HG02973 (cell line): Measurements from ENCODE around the gene USP32.
A peak's percentile ranks its signal among the peaks of the same experiment; 100 is the strongest.
"Not testable (repeated sequence)": the region's sequence is repeated elsewhere in the genome, so short reads cannot be mapped to it uniquely, and the experiment has no call there.

Experiments
- ATAC-seq: cut with Tn5 transposase; IDR thresholded peaks from one replicate; pipeline ENCODE4 v1.9.1; 2021; ENCODE audit warnings: moderate library complexity; ENCODE audit not compliant: unreplicated experiment

Gene USP32

GRCh38 chr17:60342492-60342891, 49.4 kb downstream of the USP32 start:
- ATAC-seq, result not testable (repeated sequence)

DNA sequence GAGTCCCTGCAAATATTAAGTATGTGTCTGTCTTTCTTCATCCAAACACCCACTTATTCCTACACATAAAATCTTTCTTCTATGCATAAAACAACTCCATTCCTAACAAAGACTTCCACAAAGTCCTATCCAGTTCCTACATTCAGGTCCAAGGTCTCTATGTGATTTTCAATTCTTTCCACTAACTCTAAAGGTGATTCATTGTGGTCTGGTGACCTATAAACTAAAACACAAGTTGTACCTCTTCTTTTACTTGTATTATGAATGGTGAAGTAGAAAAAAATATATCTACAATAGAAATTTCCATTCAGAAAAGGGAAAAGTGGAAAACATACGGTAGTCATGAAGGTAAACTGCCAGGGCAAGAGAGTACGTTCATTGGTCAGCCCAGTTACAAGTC, 56.6 kb downstream of the USP32 start:
- ATAC-seq, result no peak

GRCh38 chr17:60333628-60334031, 58.3 kb downstream of the USP32 start:
- no peak for ATAC-seq

- not testable (repeated sequence) for ATAC-seq
These were observed 58.9 kb downstream of the USP32 start for GRCh38 chr17:60333072-60333471.

DNA sequence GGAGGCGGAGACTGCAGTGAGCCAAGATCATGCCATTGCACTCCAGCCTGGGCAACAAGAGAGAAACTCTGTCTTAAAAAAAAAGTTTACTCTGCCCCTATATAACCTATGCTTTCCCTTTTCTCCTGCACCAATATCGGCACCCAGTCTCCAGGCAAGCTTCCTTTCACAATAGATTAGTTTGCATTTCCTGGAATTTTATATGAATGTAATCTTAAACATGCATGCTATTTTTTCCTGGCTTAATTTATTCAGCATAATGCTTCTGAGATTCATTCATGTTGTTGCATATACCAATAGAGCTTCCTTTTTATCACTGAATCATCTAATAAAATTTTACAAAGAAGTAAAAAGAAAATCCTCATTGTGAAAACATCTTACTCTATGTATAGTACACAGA, 59.4 kb downstream of the USP32 start:
- ATAC-seq, result no peak

- no peak for ATAC-seq
These were observed 61.2 kb downstream of the USP32 start for GRCh38 chr17:60330731-60331130.

DNA sequence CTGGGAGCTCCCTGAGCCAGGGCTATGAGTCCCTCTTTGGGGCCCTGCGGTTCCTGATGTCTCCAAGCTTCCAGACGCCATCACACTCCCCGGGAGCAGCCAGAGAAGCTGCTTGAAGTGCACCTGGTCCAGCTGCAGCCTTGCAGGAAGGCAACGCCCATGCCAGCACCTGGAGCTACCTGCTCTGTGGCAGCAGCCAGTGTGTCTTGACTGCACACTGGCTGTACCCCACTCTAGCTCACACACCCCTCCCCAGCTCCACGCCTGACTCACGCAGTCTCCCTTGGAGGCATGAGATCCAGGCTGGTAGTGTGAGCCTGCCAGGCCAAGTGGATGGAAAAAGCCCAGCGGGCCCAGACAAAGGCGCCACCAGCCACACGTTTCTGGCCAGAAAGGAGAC, 63.3 kb downstream of the USP32 start:
- ATAC-seq, result no peak

DNA sequence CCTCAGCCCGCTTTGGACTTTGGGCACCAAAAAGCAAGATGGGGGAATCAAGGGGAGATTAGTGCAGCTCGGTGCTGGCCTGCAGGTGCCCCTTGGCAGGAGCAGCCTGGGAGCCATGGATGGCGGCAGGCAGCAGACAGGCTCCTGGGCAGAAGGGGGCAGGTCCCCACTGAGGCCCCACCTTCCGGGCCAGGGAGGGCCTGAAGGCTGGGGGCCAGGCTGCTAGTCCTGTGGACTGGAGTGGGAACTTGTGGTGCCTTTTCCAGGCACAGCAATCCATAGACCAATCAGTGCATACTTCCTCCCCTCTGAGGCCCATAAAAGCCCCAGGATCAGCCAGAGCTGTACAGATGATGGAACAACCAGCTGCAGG, 64.0 kb downstream of the USP32 start:
- ATAC-seq, result no peak

DNA sequence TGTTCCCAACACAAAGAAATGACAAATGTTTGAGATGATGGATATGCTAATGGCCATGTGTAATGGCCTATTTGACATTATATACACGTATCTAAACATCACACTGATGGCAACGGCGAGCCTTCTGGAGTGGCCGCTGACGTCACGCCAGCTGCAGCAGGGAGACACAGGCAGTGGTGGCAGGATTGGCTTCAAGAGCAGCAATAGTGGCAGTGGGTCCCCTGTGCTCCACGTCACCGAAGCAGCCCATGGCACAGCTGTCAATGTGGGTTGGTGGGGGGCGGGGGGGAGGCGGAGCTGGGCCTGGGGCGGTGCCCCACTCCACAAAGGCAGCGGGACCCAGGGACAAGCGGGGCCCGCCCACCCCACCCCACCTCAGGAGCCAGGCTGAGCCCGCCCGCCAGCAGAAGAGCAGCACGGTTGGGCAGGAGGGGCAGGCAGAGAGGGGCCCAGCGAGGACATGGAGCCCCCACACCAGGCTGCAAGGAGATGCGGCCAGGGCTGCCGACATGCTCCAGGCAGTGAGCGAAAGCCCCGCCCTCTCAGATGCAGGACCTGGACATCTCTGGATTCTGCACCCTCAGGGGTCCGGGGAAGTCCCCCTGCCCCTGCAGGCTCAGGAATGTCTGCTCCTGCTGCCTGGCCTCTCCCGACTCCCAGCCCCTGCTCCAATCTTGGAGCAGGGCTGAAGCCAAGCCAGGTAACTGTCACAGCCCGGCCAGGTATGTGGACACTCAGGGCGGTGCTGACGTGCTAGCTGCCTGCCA, 64.6 kb downstream of the USP32 start:
- ATAC-seq, result no peak

- no peak for ATAC-seq
These were observed 65.2 kb downstream of the USP32 start for GRCh38 chr17:60326702-60327101.

- no peak for ATAC-seq
These were observed 66.0 kb downstream of the USP32 start for GRCh38 chr17:60325730-60326524.

DNA sequence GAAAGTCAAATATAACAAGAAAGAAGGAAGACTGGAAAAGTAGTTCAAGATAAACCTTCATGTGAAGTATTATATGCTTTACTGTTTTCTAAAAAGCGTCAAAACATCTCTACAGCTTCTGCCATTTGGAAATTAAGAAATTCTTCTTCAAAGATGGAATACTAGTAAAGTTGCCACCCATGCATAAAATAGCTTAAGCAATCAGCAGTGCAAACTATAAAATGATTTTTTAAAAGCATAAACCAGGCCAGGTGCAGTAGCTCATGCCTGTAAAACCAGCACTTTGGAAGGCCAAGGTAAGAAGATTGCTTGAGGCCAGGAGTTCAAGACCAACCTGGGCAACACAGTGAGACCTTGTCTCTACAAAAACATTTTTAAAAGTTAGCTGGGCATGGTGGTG, 68.2 kb downstream of the USP32 start:
- no peak for ATAC-seq

DNA sequence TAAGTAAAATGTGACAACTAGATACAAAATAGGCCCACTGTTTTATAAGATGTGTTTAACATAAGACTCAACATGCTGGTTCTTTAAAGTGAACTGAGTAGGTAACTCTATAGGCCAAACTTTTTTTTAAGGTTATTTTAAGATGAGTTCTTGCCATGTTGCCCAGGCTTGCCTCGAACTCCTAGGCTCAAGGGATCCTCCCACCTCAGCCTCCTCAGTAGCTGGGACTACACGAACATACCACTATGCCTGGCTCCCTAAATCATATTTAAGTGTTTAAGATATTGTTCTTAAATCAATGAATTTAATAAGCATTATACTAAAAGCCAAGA, 69.9 kb downstream of the USP32 start:
- no peak for ATAC-seq

- ATAC-seq, result no peak
These were observed 70.4 kb downstream of the USP32 start for GRCh38 chr17:60321336-60322055.

DNA sequence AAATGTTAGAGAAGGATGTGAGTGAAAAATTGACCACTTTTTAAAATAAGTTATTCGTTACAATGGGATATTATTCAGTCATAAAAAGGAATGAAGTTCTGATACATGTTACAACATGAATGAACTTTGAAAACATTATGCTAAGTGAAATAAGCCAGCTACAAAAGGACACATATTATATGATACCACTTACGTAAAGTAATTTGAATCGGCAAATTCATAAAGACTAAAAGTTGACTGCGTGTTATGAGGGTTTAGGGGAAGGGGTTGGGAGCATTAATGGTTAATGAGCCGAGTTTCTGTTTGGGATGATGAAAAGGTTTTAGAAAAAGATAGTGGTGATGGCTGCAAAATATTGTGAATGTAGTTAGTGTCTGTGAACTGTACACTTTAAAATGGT, 73.1 kb downstream of the USP32 start:
- ATAC-seq, result no peak

DNA sequence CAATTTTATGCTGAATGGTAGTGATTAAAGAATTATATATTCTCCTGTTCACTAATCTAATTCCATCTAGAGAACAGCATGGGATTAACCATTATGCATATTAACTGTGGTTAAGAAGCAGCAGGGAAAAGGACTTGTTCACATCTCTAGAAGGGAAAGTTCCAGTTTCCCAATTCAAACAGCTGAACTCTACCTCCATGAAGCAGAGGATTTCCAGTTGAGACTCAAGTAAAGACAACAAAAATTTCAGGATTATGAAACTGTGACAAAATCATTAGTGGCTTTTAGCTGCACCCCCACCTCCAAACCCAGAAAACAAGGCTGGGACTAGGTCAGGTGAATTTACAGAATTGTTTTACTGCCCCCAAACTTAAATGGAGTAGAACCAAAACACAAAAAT, 73.6 kb downstream of the USP32 start:
- ATAC-seq, result no peak

DNA sequence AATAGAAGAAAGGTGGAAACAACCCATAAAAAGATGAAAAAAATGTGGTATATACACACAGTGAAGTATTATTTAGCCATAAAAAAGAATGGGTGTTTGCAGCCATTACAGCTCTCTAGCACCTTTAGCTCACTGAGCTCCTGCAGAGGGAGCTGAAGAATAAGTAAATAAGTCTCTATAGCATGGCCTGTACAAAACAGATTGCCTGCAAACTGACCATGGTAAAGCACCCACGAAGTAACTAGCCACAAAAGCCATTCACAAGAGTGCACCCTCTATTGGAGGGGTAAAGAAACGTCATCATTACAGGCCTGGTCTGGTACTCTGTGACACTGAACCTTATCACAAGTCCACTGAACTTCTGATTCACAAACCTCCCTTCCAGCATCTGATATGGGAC, 76.3 kb downstream of the USP32 start:
- ATAC-seq, result no peak

GRCh38 chr17:60314900-60315299, 77.0 kb downstream of the USP32 start:
- not testable (repeated sequence) for ATAC-seq

GRCh38 chr17:60314423-60314822, 77.5 kb downstream of the USP32 start:
- no peak for ATAC-seq

- no peak for ATAC-seq
These were observed 80.0 kb downstream of the USP32 start for GRCh38 chr17:60311936-60312335.

GRCh38 chr17:60311186-60311585, 80.7 kb downstream of the USP32 start:
- no peak for ATAC-seq

DNA sequence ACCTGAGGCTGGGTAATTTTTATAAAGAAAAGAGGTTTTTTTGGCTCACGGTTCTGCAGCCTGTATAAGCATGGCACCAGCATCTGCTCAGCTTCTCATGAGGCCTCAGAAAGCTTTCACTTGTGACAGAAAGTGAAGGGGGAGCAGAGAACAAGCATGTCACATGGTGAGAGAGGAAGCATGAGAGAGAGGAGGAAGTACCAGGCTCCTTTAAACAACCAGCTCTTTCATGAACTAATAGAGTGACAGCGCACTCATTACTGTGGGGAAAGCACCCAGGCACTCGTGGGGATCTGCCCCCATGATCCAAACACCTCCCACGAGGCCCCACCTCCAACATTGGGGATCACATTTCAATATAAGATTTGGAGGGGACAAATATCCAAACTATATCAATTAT, 86.8 kb downstream of the USP32 start:
- ATAC-seq, result peak; percentile 84
